ENCODE data around the gene SORCS2. TPM values are rescaled to one million over a fixed set of nuclear protein-coding genes. Genes with fewer than 3 reads are reported as not detected.

The SORCS2 gene
- total RNA-seq, 2 experiments from 2014 or later, result 0.03 TPM; not detected in 1

GRCh38 chr4:7587433-7588405 lies 395.4 kb downstream of the SORCS2 start:
- Histone ChIP-seq H3K9me3 (ENCODE audit: low read length) (no peaks in the 10 kb centered on the region), H3K79me2 (ENCODE audit: insufficient read depth, low read depth, low read length) (no peaks in the 10 kb centered on the region), H3K4me3 (ENCODE audit: low read depth, low read length, poor library complexity, severe bottlenecking) (no peak overlapping the region), H3K4me2 (ENCODE audit: low read length) (no peak overlapping the region), H3K36me3 (ENCODE audit: insufficient read depth, low read length) (no peaks in the 10 kb centered on the region), H3K4me1 (ENCODE audit: insufficient read depth, low read length, poor library complexity, severe bottlenecking) (no peaks in the 10 kb centered on the region), H3K9me2 (ENCODE audit: insufficient read depth, low read length) (no peaks in the 10 kb centered on the region), H2AFZ (ENCODE audit: low read length) (no peak overlapping the region), H4K20me1 (ENCODE audit: insufficient read depth, low read length) (no peaks in the 10 kb centered on the region), H3K27ac (ENCODE audit: low read depth, low read length, poor library complexity, severe bottlenecking) (no peak overlapping the region)
- DNase-seq (ENCODE audit: low spot score), result no peak
- ChIA-PET POLR2A (no interaction called here), CTCF (ENCODE audit: unreplicated experiment) (no interaction called here)
- intact Hi-C loops (cut with micrococcal nuclease; ENCODE audit: unreplicated experiment), result no loop called here
- no TSS peak for BruUV-seq (replicated peaks)
- no peak for TF ChIP-seq CTCF (conservative IDR thresholded peaks at IDR 0.05; ENCODE audit: low read length)
- TF ChIP-seq EZH2phosphoT487 (IDR thresholded peaks at IDR 0.05; ENCODE audit: borderline replicate concordance, low read depth, low read length), result no peak

- TF ChIP-seq EZH2phosphoT487 (IDR thresholded peaks at IDR 0.05; ENCODE audit: borderline replicate concordance, low read depth, low read length) (no peak), CTCF (conservative IDR thresholded peaks at IDR 0.05; ENCODE audit: low read length) (no peak)
- POLR2A ChIA-PET, result no interaction called here
- Histone ChIP-seq H3K36me3 (ENCODE audit: insufficient read depth, low read length) (no peaks in the 10 kb centered on the region), H3K79me2 (ENCODE audit: insufficient read depth, low read depth, low read length) (no peaks in the 10 kb centered on the region), H3K4me3 (ENCODE audit: low read depth, low read length, poor library complexity, severe bottlenecking) (no peak overlapping the region), H3K27ac (ENCODE audit: low read depth, low read length, poor library complexity, severe bottlenecking) (no peak overlapping the region), H3K4me2 (ENCODE audit: low read length) (no peak overlapping the region), H3K9me2 (ENCODE audit: insufficient read depth, low read length) (no peaks in the 10 kb centered on the region), H4K20me1 (ENCODE audit: insufficient read depth, low read length) (no peaks in the 10 kb centered on the region), H3K4me1 (ENCODE audit: insufficient read depth, low read length, poor library complexity, severe bottlenecking) (no peaks in the 10 kb centered on the region), H3K9me3 (ENCODE audit: low read length) (no peaks in the 10 kb centered on the region), H2AFZ (ENCODE audit: low read length) (no peak overlapping the region)
- CTCF ChIA-PET (ENCODE audit: unreplicated experiment), result no interaction called here
- BruUV-seq (replicated peaks), result no TSS peak
- intact Hi-C loops (cut with micrococcal nuclease; ENCODE audit: unreplicated experiment), result no loop called here
- DNase-seq (ENCODE audit: low spot score), result no peak
These were observed 397.9 kb downstream of the SORCS2 start for GRCh38 chr4:7590189-7590588.

- ChIA-PET CTCF (ENCODE audit: unreplicated experiment) (interaction anchor here (0.5 kb wide), 1 partner anchor 279 kb away, joined by 4 read pairs; no protein-coding TSS in a partner anchor), POLR2A (no interaction called here)
- no peak for DNase-seq (ENCODE audit: low spot score)
- no peak overlapping the region for H3K4me2 ChIP-seq (ENCODE audit: low read length)
- H3K36me3 ChIP-seq (ENCODE audit: insufficient read depth, low read length), result no peaks in the 10 kb centered on the region
- no peaks in the 10 kb centered on the region for H4K20me1 ChIP-seq (ENCODE audit: insufficient read depth, low read length)
- BruUV-seq (replicated peaks), result no TSS peak
- no peak overlapping the region for H2AFZ ChIP-seq (ENCODE audit: low read length)
- H3K9me3 ChIP-seq (ENCODE audit: low read length), result no peaks in the 10 kb centered on the region
- no peaks in the 10 kb centered on the region for H3K4me1 ChIP-seq (ENCODE audit: insufficient read depth, low read length, poor library complexity, severe bottlenecking)
- no peak for TF ChIP-seq EZH2phosphoT487 (IDR thresholded peaks at IDR 0.05; ENCODE audit: borderline replicate concordance, low read depth, low read length)
- H3K79me2 ChIP-seq (ENCODE audit: insufficient read depth, low read depth, low read length), result no peaks in the 10 kb centered on the region
- H3K4me3 ChIP-seq (ENCODE audit: low read depth, low read length, poor library complexity, severe bottlenecking), result no peak overlapping the region
- no peak overlapping the region for H3K27ac ChIP-seq (ENCODE audit: low read depth, low read length, poor library complexity, severe bottlenecking)
- intact Hi-C loops (cut with micrococcal nuclease; ENCODE audit: unreplicated experiment), result no loop called here
- no peaks in the 10 kb centered on the region for H3K9me2 ChIP-seq (ENCODE audit: insufficient read depth, low read length)
These were observed 398.6 kb downstream of the SORCS2 start for GRCh38 chr4:7590899-7591298.

Data from OCI-LY7 (cell line).